Fibroblast of upper back skin (primary cell): Measurements from ENCODE around the gene VPS13D.
"Not testable (repeated sequence)": the region's sequence is repeated elsewhere in the genome, so short reads cannot be mapped to it uniquely, and the experiment has no call there.

Experiments used
- DNase-seq: peaks from one replicate; pipeline ENCODE4 v3.0.0-alpha.2; 2013

Gene VPS13D

GRCh38 chr1:12525311-12526181 lies 295.7 kb downstream of the VPS13D start:
- no peak for DNase-seq

DNA sequence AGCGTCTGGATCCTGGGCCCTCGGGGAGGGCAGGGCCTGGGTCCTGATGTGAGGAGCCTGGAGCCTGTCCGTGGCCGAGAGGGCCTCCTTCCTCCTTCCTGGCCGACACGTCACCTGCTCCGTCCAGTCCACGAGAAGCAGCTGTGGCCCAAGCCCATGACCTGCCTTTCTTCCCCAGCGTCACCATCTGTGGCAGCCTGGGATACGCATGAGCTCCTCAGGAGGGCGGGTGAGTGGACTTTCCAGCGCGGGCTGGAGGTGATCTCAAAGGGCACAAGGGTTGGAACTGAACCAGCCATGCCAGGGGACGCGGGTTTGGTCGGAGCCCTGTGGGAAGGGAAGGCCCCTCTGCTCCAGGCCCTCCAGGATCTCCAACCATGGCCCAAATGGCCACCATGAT lies 297.7 kb downstream of the VPS13D start:
- DNase-seq: no peak

- peak; percentile 40 for DNase-seq
These were observed 298.4 kb downstream of the VPS13D start for GRCh38 chr1:12528021-12528852.

DNA sequence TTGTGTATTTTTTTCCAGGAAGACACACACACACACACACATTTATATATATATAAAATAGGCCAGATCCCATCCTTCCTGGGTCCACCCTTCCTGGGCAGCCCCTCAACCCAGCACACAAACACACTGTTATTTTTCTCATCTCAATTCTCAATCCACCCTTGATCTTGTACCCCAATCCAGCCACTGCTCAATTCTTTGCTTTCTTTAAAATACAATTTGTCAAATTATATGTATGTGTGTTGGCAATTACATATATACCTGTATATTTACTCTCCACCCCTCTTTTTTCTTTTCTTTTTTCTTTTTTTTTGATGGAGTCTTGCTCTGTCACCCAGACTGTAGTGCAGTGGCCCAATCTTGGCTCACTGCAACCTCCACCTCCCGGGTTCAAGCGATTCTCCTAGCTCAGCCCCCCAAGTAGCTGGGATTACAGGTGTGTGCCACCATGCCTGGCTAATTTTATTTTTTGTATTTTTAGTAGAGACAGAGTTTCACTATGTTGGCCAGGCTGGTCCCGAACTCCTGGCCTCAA lies 299.9 kb downstream of the VPS13D start:
- DNase-seq: no peak

DNA sequence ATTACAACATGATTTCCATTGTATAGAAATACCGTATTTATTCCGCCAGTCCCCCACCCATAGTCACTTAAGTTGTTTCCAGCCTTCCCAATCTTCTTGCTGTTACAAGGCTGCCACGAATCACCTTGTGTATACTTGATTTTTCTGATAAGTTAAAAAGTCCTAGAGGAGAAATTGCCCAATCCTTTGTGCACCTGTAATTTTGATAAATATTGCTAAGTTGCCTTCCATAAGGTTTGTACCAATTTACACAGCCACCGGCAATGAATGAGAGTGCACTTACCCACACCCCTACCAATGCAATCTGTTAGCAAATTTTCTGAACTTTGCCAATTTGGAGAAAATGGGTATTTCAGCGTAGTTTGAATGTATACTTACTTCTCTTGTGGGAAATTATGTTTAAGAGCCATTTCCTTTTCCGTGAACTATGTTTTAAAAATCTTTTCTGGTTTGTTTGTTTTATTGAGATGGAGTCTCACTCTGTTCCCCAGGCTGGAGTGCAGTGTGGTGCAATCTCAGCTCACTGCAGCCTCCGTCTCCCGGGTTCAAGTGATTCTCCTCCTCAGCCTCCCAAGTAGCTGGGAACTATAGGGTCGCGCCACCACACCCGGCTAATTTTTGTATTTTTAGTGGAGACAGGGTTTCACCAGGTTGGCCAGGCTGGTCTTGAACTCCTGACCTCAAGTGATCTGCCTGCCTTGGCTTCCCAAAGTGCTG lies 300.8 kb downstream of the VPS13D start:
- DNase-seq: no peak

DNA sequence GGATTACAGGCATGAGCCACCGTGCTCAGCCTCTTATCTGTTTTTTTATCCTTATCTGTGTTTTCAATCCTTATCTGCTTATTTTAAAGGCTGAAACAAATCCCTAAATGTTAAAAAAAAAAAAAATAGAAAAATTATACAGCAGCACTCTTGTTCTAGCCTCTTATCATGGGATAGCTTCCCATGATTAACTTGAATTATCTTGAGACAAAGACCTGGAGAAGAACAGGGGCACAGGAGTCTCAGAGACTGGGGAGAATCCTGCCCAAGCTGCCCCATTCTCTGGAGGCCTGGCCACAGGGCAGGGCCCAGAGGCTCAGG lies 301.3 kb downstream of the VPS13D start:
- no peak for DNase-seq

DNA sequence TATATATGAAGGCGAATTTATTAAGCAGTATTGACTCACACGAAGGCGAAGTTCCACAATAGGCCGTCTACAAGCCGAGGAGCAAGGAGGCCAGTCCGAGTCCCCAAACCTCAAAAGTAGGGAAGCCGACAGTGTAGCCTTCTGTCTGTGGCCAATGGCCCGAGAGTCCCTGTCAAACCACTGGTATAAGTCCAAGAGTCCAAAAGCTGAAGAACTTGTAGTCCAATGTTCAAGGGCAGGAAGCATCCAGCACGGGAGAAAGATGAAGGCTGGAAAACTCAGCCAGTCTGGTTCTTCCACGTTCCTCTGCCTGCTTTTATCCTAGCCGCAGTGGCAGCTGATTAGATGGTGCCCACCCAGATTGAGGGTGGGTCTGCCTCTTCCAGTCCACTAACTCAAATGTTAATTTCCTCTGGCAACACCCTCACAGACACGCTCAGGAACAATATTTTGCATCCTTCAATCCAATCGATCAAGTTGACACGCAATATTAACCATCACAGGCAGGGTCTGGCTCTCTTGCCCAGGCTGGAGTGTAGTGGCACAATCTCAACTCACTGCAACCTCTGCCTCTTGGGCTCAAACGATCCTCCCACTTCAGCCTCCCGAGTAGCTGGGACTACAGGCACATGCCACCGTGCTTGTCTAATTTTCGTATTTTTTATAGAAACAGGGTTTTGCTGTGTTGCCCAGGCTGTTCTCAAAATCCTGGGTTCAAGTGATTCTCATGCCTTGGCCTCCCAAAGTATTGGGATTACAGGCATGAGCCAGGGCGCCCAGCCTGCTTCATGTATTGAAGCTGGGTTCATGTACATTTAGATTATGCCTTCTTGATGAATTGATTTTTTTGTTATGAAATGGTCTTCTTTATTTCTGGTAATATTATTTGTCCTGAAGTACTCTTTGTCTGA lies 302.8 kb downstream of the VPS13D start:
- DNase-seq: no peak

DNA sequence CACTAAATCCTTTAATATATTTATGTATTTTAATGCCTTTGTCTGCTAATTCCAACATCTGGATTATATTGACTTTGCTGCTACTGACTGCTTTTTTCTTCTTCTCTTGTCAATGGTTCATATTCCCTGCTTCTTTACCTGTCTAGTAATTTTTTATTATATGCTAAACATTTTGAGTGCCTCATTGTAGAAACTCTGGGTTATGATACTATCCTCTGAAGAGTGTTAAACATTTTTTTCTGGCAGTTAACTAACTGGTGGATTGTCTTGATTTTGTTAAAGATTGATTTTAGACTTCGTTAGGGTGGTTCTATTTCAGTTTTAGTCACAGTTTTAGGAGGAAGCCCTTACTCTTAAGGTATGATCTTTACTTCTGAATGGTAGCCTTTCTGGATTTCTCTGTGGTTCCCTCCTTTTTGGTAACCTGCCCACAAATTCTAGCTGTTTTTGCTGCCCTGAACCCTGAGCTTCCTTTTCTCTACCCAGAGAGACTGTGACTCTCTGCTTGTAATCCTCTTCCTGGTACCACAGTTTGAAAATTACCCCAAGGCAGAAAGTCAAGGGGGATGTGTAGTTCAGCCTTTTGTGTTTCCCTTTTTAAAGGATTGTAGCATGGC lies 306.3 kb downstream of the VPS13D start:
- DNase-seq: no peak

DNA sequence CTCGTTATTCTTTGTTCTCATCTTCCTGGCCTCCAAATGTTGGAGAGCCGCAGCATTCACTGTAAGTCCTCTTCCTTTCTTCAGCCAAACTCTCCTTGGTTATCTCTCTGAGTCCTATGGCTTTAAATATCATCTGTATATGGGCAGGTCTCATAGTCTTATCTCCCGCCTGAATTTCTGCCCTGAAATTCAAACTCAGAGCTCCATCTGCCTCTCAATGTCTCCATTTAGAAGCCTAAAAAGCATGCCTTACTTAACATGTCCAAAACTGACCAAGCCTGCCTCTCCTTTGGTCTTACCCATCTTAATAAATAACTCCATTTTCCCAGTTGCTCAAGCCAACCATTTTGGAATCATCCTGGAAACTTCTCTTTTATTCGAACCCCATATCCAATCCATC lies 307.5 kb downstream of the VPS13D start:
- no peak for DNase-seq

DNA sequence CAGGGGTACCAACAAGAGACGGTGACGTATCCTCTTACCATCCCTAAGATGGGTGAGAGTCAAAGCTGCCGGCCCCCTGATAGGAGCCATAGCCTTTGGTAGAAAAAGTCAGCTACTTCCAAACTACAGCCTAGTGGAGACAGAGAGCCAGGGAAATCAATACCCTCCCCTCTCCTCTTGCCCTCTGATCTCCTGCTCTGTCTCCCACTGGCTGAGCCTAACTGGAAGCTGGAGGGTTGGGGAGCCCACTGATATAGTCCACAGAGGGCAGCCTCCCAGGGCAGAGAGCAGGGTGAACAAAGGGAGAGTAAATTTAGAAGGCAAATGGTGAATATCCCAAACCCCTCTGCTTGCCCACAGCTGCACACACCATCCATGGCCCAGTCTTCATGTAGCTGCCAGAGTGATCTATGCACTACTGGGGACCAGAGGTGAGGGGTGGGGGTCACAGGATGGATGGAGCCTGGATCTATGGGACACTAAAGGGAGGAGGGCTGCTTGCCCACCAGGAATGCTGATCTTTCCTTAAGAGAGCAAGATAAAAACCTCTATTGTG lies 308.2 kb downstream of the VPS13D start:
- DNase-seq: no peak

DNA sequence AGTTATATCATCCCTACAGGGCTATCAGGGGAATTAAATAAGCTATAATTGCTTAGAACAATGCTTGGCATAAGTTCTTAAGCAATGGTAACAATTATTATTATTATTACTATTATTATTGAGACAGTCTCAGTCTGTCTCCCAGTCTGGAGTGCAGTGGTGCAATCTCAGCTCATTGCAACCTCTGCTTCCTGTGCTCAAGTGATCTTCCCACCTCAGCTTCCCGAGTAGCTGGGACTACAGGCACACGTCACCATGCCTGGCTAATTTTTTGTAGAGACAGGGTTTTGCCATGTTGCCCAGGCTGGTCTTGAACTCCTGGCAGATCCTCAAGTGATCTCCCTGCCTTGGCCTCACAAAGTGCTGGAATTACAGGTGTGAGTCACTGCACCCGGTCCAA lies 308.7 kb downstream of the VPS13D start:
- DNase-seq: not testable (repeated sequence)

- DNase-seq: no peak
These were observed 309.5 kb downstream of the VPS13D start for GRCh38 chr1:12539320-12539704.

- DNase-seq: peak; percentile 87
These were observed 310.1 kb downstream of the VPS13D start for GRCh38 chr1:12539705-12540579.

GRCh38 chr1:12540580-12541273 lies 310.9 kb downstream of the VPS13D start:
- no peak for DNase-seq

- DNase-seq: peak; percentile 70
These were observed 311.7 kb downstream of the VPS13D start for GRCh38 chr1:12541274-12542137.

GRCh38 chr1:12542138-12542465 lies 312.3 kb downstream of the VPS13D start:
- DNase-seq: no peak

- DNase-seq: no peak
These were observed 313.1 kb downstream of the VPS13D start for GRCh38 chr1:12542616-12543592.

GRCh38 chr1:12543740-12544154 lies 313.9 kb downstream of the VPS13D start:
- no peak for DNase-seq
